Central memory CD4-positive, alpha-beta T cell (primary cell): Measurements from ENCODE around the gene MARK4.

Experiments used
- DNase-seq: peaks from one replicate; pipeline ENCODE4 v3.0.0; 2022

The MARK4 gene

DNA sequence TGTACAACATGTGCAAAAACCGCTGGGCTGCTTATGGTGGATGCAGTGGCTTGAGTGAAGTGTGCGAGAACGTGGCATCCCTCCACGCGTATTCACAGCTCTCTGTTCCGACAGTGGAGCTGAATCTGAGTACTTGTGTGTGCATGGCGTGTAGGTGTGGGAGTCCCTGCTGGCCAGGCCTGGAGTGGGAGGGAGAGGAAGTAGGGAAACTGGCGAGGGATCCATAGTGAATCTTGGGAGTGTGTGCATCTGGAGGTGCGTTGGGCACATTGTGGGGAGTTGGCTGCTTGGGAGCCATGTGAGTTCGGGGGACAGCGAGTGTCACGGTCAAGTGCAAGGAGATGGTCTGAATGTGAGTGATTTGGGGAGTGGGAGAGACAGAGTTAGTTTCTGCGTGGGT, 91.8 kb downstream of the MARK4 start:
- DNase-seq = no peak

DNA sequence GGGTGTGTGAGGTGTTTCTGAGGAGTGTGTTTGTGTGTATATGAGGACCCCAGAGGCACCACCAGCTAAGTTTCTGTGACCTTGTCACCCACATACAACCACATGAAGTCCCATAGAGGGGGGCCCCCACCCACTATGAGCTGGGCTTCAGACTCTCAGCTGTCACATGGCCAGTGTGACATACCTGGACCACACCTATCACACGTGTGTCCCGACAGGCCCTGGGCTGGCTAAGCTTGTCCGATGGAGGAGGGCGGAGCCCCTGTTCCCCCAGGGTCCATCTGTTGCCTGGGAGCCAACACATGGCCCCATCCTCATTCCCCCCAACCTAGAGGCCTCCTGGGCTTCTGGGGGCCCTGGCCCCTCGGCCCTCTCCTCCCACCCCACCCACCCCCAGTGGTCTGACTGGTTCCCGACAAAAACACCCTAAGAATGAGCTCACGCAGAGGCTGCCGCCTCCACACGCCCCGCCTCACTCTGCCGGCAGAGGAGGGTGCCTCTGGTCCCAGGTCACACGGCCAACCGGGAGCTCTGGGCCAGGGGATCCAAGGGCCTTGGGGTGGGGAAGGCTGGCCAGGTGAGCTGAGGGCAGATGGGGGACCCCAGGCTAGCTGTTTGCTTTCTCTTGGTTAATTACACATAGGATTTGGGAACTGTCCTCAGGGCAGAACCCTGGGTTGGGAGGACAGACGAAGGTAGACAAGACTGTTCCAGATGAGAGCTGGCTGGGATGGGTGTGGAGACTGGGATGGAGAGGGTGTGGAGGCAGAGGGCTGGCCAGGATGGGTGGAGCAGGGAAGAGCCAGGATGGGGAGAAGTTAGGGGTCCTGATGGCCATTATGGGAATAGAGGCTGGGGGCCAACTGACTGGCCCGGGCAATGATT, 93.8 kb downstream of the MARK4 start:
- no peak for DNase-seq

DNA sequence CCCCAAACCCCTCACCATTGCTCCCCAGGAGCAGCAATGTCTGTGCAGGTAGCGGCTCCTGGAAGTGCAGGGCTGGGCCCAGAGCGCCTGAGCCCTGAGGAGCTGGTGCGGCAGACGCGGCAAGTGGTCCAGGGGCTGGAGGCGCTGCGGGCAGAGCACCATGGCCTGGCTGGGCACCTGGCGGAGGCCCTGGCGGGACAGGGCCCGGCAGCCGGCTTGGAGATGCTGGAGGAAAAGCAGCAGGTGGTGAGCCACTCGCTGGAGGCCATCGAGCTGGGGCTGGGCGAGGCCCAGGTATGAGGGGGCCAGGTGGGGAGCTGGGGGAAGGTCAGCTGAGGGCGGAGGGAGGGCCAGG, 94.4 kb downstream of the MARK4 start:
- DNase-seq = no peak

DNA sequence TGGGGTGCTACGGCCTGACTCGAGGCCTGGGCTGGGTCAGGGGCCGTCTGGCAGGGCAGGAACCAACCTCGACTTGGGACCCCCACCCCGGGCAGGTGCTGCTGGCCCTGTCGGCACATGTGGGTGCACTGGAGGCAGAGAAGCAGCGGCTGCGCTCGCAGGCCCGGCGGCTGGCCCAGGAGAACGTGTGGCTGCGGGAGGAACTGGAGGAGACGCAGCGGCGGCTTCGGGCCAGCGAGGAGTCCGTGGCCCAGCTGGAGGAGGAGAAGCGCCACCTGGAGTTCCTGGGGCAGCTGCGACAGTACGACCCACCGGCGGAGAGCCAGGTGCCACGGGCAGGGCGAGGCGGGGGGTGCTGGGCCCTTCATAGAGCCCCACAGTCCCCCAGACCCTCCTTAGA, 95.4 kb downstream of the MARK4 start:
- DNase-seq = no peak

DNA sequence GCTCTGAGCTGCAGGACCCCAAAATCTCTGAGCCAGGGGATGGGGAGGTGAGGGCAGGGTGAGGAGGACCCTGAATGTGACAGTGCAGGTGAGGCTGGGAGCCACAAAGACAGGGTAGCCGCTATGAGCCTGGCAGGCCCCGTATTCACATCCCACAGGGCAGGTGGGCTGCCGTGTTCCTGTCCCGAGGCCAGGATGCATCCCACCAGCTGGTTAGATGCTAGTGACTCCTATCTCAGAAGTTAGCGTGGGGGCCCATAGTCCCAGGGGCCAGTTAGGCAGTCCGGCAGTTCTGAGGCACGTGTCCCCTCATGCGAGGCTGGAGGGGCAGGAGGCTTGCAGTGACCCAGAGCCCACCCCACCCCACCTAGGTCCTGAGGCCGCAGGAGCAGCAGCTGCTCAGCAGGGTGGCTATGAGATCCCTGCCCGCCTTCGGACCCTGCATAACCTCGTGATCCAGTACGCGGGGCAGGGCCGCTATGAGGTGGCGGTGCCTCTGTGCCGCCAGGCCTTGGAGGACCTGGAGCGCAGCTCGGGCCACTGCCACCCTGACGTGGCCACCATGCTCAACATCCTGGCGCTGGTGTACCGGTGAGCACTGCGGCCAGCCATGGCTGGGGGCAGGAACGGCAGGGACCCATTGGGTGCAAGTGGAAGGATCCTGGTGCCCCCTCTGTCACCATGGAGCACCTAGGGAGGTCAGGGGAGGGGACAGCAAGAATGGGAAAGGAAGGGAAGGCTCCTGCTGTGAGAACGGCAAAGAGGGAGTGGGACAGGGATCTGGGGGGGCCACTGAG, 96.7 kb downstream of the MARK4 start:
- DNase-seq = no peak

DNA sequence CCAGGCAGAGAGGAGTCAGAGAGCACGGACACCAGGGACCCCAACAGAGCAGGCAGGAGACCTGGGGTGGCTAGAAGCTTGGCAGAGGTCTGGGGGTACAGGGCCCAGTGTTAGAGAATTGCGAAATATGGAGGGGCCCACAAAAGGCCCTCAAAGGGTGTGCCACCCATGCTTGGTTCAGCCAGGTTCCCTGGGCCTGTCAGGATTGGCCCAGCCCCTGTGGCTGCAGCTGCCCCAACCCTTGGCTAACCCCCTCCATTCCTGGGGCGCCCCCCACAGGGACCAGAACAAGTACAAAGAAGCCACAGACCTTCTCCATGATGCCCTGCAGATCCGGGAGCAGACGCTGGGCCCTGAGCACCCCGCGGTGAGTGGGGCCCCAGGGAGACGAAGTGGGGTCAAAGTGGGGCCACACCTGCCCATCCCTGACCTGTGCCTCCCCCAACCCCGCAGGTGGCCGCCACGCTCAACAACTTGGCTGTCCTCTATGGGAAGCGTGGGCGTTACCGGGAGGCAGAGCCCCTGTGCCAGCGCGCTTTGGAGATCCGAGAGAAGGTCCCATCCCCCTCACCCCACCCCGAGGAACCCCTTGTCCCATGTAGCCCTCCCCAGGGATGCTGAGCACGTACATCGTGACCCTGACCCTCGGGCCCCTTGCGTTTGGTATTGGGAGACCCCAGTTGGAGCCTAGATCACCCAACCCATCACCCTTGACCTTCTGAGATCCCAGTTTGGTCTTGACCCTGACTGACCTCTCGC, 97.5 kb downstream of the MARK4 start:
- no peak for DNase-seq

DNA sequence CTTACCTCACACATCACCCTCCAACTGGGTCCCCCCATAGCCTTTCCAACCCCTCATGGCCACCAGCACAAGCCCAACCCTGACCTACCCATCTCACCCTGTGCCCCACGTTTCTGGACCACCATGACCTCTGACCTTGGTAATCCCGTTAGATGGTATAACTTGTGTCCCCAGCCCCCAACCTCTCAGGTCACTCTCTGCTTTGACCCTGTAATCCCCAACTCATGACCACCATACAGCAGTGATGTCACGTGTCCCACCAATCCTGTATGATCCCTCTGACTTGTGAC, 98.0 kb downstream of the MARK4 start:
- no peak for DNase-seq

DNA sequence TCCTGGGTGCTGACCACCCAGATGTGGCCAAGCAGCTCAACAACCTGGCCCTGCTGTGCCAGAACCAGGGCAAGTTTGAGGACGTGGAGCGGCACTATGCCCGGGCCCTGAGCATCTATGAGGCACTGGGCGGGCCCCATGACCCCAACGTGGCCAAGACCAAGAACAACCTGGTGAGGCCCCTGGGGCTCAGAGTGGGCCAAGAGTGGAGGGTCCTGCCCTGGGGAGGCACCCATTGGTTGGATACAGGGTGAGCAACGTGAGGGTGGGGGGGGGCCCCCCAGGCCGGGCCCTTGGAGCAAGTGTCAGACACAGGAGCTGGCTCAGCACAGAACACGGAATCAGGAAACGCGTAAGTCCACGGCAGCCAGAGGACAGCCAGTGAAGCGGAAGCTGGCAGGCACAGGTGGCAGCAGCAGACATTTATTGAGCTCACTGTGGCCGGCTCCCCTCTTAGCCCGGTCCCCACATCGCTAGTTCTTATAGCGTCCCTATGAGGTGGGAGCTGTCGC, 98.4 kb downstream of the MARK4 start:
- DNase-seq = no peak

DNA sequence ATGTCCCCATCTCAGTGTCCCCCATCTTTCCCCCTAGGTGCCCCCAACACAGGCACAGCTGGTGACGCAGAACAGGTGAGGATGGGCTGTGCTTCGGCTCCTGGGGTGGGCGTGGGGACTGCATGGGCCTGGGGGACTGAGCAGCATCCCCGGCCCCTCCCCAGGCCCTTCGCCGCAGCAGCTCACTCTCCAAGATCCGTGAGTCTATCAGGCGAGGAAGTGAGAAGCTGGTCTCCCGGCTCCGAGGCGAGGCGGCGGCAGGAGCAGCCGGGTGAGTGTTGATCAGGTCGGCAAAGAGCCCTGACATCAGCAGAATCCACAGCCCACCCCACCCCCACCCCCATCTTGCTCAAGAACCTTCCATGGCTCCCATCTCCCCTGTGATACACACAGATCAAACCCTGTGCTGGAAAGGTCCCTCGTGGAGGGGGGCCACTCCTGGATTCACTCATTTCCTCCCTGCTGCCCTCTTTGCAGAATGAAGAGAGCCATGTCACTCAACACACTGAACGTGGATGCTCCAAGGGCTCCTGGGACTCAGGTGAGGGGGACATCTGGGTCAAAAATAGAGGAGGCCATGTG, 99.5 kb downstream of the MARK4 start:
- no peak for DNase-seq

DNA sequence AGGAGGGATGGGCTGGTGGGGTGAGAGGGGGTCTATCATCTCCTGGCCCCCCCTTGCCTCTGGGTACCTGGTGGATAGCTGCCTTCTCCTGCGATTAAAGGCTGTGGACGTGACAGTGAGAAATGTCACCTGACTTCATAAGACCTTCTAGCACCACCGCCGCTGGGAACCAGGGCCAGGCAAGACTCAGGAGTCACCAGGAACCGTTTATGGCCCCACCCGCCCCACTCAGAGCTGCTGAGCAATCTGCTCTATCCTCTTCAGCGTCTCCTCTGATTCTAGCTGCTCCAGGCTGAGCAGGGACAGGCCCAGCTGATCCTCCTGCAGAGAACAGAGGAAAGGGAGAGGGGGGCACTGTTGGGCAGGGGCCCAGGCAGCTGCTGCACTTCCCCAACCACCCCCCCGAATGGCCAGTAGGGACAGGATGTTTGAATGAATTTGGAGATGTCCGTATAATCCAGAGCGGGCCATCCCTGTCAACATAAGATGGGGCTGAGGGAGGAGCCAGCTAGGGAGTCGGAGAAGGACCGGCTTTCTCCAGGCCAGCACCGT, 100.4 kb downstream of the MARK4 start:
- no peak for DNase-seq

DNA sequence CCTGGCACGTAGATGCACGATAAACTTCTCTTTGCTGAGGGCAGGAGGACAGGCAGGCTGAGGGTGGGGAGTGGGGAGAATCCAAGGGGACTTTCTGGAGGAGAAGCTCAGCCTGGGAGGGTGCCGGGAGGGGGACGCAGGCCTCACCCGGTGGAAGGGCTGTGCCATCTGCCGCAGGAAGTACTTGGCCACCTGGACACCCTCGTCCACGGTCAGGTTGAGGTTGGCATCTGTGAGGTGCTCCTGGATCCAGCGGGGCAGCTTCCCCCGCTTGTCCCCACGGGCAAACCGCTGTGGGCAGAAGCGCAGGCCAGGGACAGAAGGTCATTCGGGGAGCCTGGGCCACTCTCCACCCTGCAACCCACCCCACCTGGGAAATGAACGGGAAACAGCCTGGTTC, 101.0 kb downstream of the MARK4 start:
- DNase-seq = no peak

DNA sequence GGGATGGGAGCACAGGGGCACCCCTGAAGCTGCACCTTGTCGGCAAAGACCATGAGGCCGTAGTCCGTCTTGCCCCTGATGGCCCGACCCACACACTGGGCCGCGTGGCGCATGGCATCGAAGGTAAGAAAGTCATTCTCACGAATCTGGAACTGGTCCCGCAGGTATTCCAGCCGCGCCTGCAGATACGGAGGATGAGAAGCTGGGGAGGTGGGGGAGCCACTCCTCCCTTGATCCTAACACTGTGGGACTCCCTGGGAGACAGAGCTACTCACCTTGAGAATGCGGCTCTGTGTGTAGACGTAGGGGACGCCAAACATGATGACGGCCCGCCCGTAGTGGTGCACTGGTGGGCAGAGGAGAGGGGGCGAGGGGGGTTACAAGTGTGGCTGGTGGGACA, 101.4 kb downstream of the MARK4 start:
- DNase-seq = no peak

DNA sequence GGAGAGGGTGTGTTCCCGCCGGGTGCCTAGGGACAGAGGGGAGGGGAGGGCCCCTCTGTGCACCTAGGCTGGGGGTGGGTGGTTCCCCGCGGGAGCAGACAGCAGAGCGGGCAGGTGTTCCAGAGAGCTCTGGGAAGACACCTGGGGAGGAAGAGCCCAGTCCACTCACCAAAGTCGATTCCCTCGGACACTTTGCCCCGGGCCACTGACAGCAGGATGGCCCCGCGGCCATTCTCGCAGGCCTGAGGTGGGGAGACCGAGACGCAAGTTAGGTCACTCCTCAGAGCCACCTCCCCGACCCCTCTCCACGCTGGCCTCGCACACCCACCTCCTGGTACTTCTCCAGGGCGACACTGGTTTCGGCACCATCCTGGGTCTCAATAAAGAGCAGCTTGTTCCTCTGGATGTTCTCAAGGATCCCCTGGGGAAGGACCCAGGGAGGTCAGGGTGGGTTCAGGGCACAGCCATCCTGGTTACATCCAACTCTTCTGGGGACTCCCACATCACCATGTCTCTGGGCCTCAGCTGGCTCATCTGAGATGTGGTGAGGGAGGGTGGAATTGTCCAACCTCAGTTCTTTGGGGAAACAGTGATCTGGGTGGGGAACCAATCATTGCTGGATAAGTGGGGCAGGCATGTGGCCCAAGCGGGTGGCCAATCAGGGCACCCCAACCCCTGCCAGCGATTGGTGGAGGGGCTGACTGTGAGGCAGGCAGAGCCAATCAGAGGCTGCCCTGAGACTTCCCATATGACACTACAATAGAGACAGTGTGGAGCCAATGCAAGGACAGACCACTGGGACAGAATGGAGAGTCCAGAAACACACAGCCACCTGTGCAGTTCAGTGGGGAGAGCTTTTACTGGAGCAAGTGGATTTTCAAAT, 102.1 kb downstream of the MARK4 start:
- no peak for DNase-seq

DNA sequence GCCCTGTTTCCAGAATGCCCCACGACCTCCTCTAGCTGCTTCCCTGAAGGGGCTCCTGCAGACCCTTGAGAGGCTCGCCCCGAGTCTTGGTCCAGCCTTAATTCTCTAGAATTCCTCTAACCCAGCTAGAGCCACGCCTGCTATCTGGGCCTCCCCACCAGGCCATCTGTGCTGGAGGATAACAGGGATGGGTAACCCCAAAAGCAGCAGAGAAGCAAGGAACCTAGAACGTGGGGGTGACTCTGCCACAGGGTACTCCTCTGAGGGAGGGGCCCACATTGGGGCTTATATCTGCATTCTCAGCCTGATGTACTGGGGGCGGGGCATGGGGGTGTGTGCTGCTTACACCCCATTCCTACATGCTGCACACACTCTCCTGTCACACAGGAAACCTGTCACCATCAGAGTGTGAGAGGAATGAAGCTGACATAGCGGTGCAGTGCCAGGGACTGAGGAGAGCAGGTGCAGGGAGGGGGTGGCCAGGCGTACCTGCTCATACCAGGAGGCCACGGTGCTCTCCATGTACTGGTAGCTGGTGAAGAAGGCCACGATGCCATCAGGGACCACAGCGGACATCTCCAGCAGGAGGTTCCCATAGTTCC, 103.3 kb downstream of the MARK4 start:
- no peak for DNase-seq
